SK-N-SH treated with all-trans-retinoic acid at 6 μM for 48 hours (cell line): ENCODE results near the gene ZNF844.
"Not testable (repeated sequence)": the region's sequence is repeated elsewhere in the genome, so short reads cannot be mapped to it uniquely, and the experiment has no call there.

Source experiments
- ARNTL ChIP-seq: fragments of 450-650 bp; formaldehyde crosslinking; IDR thresholded peaks from 2 replicates; pipeline ENCODE4 v1.5.0; 2020; ENCODE audit warnings: low read depth, mild to moderate bottlenecking, moderate library complexity, borderline replicate concordance
- CREB5 ChIP-seq: fragments of 250-450 bp; sonication (Bioruptor Pico); IDR thresholded peaks from 2 replicates; pipeline ENCODE4 v1.5.1; 2020; ENCODE audit warnings: low read depth, mild to moderate bottlenecking, moderate library complexity
- GLIS3 ChIP-seq: fragments of 250-450 bp; sonication (Bioruptor Pico); IDR thresholded peaks from 2 replicates; pipeline ENCODE4 v1.5.0; 2020; ENCODE audit warnings: mild to moderate bottlenecking, moderate library complexity
- PATZ1 ChIP-seq: fragments of 250-450 bp; sonication (Bioruptor Pico); IDR thresholded peaks from 2 replicates; pipeline ENCODE4 v1.8.0; 2020; ENCODE audit warnings: mild to moderate bottlenecking, moderate library complexity, borderline replicate concordance
- POU6F1 ChIP-seq: fragments of 250-450 bp; sonication (Bioruptor Pico); IDR thresholded peaks from 2 replicates; pipeline ENCODE4 v1.8.0; 2021; ENCODE audit warnings: low read depth, mild to moderate bottlenecking, moderate library complexity, borderline replicate concordance
- RARB ChIP-seq: fragments of 250-450 bp; sonication (Bioruptor Pico); IDR thresholded peaks from 2 replicates; pipeline ENCODE4 v1.8.0; 2021; ENCODE audit warnings: mild to moderate bottlenecking, moderate library complexity
- ZFP3 ChIP-seq: fragments of 250-450 bp; sonication (Bioruptor Pico); IDR thresholded peaks from 2 replicates; pipeline ENCODE4 v1.5.0; 2020; ENCODE audit warnings: mild to moderate bottlenecking, moderate library complexity
- ZFP30 ChIP-seq: fragments of 450-650 bp; formaldehyde crosslinking; IDR thresholded peaks from 2 replicates; pipeline ENCODE4 v1.5.0; 2022; ENCODE audit warnings: mild to moderate bottlenecking, moderate library complexity

- TF ChIP-seq ZFP30 (CRISPR knock-in tag); CREB5 (CRISPR knock-in tag); ARNTL; RARB; ZFP3 (CRISPR knock-in tag); GLIS3; PATZ1 (CRISPR knock-in tag); POU6F1 (CRISPR knock-in tag): not testable (repeated sequence)
Measured at GRCh38 chr19:12083336-12083735, 18.8 kb downstream of the ZNF844 start.
